ENCODE results near the gene CGB5.

GRCh38 chr19:49019242-49019932 lies 24.3 kb upstream of the CGB5 start:
- TF ChIP-seq, protein P1, sequence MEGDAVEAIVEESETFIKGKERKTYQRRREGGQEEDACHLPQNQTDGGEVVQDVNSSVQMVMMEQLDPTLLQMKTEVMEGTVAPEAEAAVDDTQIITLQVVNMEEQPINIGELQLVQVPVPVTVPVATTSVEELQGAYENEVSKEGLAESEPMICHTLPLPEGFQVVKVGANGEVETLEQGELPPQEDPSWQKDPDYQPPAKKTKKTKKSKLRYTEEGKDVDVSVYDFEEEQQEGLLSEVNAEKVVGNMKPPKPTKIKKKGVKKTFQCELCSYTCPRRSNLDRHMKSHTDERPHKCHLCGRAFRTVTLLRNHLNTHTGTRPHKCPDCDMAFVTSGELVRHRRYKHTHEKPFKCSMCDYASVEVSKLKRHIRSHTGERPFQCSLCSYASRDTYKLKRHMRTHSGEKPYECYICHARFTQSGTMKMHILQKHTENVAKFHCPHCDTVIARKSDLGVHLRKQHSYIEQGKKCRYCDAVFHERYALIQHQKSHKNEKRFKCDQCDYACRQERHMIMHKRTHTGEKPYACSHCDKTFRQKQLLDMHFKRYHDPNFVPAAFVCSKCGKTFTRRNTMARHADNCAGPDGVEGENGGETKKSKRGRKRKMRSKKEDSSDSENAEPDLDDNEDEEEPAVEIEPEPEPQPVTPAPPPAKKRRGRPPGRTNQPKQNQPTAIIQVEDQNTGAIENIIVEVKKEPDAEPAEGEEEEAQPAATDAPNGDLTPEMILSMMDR (IDR thresholded peaks at IDR 0.05; ENCODE audit: insufficient read depth, low read depth, low read length): no peak
- TF ChIP-seq EZH2 (IDR thresholded peaks at IDR 0.05; ENCODE audit: insufficient read depth, low read length): no peak

All from astrocyte (in vitro differentiated cells and primary cell).